Ecto neural progenitor cell (in vitro differentiated cells): ENCODE measurements around the gene ZNF629.

Source experiments
- DNase-seq: peaks from one replicate; pipeline ENCODE4 v3.0.0-alpha.2; 2018; ENCODE audit warnings: low spot score

The ZNF629 gene

GRCh38 chr16:30748634-30749445, 38.2 kb downstream of the ZNF629 start:
- no peak for DNase-seq

- DNase-seq, result peak; percentile 99
These were observed 39.0 kb downstream of the ZNF629 start, which contains the start of gene PHKG2 for GRCh38 chr16:30747799-30748633. Gene PHKG2 (plus strand): TSS chr16:30748425. CDS start chr16:30748821, 396 bp downstream.

GRCh38 chr16:30747331-30747730, 39.7 kb downstream of the ZNF629 start:
- DNase-seq, result no peak

GRCh38 chr16:30746638-30747175, 40.3 kb downstream of the ZNF629 start:
- no peak for DNase-seq

GRCh38 chr16:30745082-30745481, 41.9 kb downstream of the ZNF629 start:
- DNase-seq, result no peak

GRCh38 chr16:30744183-30744582, 42.8 kb downstream of the ZNF629 start:
- no peak for DNase-seq

- DNase-seq, result no peak
These were observed 43.3 kb downstream of the ZNF629 start for GRCh38 chr16:30743716-30744115.

GRCh38 chr16:30741461-30741914, 45.5 kb downstream of the ZNF629 start:
- DNase-seq, result no peak

- no peak for DNase-seq
These were observed 46.4 kb downstream of the ZNF629 start for GRCh38 chr16:30740364-30741251.

- DNase-seq, result no peak
These were observed 47.7 kb downstream of the ZNF629 start for GRCh38 chr16:30738984-30739951.

GRCh38 chr16:30737794-30738648, 49.0 kb downstream of the ZNF629 start:
- DNase-seq, result no peak

- DNase-seq, result no peak
These were observed 49.8 kb downstream of the ZNF629 start for GRCh38 chr16:30736995-30737793.

GRCh38 chr16:30731411-30731810, 55.6 kb downstream of the ZNF629 start:
- no peak for DNase-seq

GRCh38 chr16:30728899-30729672, 57.9 kb downstream of the ZNF629 start:
- DNase-seq, result no peak
